HG03354 (cell line): Measurements from ENCODE around the gene UHRF1.

ENCODE experiments used
- ATAC-seq: cut with Tn5 transposase; IDR thresholded peaks from one replicate; pipeline ENCODE4 v1.9.1; 2021; ENCODE audit warnings: mild to moderate bottlenecking; ENCODE audit not compliant: unreplicated experiment, poor library complexity, severe bottlenecking

The UHRF1 gene

GRCh38 chr19:4985551-4985991 is 76.3 kb downstream of the UHRF1 start:
- ATAC-seq: no peak

GRCh38 chr19:4986056-4986455 is 76.8 kb downstream of the UHRF1 start:
- ATAC-seq: no peak

DNA sequence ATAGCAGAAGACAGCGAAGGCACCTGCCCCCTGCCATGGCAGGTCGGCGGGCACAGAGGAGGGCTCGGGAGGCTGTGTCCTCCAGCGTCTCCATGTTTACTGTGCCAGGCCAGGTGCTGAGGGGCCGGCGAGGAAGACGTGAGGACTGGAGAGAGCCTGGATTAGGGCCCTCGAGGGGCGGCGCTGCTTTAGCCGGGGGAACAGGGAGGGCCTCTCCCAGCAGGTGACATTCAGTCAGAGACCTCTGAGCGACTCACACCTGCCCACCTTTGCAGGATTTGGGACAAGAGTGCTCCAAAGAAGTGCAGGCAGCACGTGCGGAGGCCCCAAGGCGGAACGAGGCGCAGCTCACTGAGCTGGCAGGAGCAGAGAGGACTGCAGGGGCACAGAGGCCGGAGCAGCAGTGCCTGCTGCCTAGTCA is 77.2 kb downstream of the UHRF1 start:
- ATAC-seq: no peak

DNA sequence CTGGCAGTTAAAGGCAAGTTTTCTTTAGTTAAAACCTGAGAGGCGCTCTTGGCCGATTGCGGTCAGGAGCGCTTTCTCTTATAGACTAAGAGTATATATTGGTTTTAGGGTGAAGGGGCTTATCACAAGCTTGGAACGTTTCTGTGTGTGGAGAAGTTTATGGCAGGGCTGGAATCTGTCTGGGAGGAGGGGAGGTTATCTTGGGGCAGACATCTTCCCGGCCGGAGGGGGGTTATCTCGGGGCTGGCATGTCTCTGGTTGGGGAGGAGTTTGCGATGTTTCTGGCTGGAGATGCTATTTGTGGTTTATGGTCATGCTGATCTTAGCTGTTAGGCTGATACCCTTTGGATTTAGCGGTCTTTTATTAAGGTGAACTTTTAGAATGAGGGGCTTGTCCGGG is 78.0 kb downstream of the UHRF1 start:
- ATAC-seq: no peak

- no peak for ATAC-seq
Observed at GRCh38 chr19:4987692-4988370, 78.5 kb downstream of the UHRF1 start.

- no peak for ATAC-seq
Observed at GRCh38 chr19:4988770-4989251, 79.5 kb downstream of the UHRF1 start.

DNA sequence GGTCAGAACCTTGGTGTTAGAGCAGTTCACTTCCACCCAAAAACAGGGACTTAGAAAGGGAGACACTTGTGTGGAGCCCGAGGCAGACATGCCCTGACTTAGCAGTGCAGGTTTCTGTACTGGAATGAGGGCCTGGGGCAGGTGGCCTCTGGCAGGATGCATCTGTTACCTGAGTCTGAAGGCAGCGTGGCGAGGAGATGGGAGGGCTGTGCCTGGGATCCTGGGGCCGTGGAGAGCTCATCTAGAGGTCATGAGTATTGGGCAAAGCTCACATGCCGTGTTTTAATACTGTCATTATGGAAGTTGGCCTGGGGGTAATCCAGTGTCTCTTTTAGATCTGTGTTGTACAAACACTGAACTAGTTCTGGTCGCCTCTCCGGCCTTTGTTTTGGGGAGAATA is 81.0 kb downstream of the UHRF1 start:
- no peak for ATAC-seq

DNA sequence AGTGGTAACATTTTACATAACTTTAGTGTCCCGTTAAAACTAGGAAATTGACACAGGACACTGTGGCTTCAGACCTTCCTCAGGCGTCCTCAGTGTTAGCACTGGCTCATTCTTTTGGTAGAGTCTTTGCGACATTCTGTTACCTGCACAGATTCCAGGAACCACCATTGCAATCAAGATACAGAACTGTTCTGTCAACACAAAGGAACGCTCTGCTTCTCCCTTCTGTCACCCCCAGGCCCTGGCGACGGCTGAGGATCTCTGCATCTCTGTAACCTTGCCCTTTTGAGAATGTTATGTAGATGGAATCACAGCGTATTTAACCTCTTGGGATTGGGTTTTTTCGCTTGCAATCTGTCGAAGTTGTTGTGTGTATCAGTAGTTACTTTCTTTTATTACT is 82.2 kb downstream of the UHRF1 start:
- no peak for ATAC-seq

GRCh38 chr19:4991996-4992698 is 82.8 kb downstream of the UHRF1 start:
- no peak for ATAC-seq

DNA sequence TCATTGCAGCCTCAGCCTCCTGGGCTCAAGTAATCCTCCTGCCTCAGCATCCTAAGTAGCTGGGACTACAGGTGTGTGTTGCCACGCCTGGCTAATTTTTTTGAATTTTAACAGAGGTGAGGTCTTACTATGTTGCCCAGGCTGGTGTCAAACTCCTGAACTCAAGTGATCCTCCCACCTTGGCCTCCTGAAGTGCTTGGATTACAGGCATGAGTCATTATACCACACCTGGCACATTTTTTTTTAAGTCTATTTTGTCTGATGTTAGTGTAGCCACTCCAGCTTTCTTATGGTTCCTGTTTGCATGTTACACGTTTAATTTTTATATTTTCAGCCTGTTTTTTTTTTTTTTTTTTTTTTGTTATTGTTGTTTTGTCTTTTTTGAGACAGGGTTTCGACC is 84.4 kb downstream of the UHRF1 start:
- no peak for ATAC-seq

GRCh38 chr19:4996701-4997100 is 87.4 kb downstream of the UHRF1 start:
- no peak for ATAC-seq

DNA sequence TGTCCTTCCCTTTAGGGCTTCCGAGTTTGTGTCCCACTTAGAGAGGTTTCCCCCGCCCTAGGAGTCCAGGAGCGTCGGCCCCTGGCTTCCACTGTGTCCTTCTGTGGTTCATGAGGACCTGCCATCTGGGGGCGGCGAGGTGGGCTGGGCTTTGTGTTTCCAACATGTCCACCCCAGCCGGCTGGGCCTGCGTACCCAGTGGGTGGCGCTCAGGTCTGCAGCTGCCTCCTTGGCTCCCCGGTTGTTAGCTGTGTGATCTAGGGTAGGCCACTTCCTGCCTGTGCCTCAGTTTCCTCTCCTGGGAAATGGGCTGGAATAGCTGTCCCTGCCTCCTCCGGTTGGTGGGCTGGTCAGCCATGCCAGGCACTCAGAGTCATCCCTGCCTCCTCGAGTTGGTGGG is 88.0 kb downstream of the UHRF1 start:
- ATAC-seq: no peak

DNA sequence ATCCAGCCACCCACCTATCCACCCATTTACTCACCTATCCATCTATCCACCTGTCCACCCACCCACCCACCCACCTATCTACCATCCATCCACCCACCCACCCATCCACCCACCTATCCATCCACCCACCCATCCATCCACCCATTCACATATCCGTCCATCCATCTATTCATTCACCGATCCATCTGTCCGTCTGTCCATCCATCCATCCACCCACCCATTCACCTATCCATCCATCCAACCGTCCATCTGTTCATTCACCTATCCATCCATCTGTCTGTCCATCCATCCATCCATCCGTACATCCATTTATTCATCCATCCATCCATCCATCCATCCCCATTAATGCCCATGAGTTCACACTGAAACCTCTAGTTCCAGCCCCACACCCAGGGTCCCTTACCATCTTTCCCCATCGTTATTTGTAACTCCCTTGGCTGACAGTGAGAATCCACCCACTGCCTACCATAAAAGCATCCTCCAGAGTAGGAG is 90.9 kb downstream of the UHRF1 start:
- ATAC-seq: no peak

DNA sequence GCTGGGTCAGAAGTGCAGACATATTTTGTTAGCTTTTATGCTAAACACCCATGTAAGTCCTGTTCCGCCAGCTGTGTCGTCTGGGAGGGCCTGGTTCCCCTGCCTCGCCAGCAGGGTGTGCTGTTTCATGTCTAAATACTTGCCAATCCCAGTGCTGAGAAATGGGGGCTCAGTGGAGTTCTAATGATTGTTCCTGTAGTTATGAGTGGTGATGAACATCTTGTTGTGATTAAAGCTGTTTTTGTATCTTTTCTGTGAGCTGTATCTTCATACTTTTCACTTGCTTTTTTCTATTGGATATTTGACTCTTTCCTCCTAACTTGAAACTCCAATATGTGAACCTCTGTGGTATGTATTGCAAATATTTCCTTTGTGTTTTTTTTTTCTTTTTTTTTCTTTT is 92.3 kb downstream of the UHRF1 start:
- no peak for ATAC-seq

DNA sequence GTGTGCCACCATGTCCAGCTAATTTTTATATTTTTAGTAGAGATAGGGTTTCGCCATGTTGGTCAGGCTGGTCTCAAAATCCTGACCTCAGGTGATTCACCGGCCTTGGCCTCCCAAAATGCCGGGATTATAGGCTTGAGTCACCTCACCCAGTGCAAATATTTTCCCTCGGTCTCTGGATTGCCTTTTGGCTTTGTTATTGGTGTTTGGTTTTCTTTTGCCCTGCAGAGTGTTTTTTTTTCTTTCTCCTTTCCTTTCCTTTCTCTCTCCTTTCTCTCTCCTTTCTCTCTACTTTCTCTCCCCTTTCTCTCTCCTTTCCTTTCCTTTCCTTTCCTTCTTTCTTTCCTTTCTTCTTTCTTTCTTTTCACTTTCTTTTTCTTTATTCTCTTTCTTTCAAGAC is 92.8 kb downstream of the UHRF1 start:
- no peak for ATAC-seq

GRCh38 chr19:5003781-5004180 is 94.5 kb downstream of the UHRF1 start:
- no peak for ATAC-seq

GRCh38 chr19:5005096-5005495 is 95.8 kb downstream of the UHRF1 start:
- ATAC-seq: no peak

DNA sequence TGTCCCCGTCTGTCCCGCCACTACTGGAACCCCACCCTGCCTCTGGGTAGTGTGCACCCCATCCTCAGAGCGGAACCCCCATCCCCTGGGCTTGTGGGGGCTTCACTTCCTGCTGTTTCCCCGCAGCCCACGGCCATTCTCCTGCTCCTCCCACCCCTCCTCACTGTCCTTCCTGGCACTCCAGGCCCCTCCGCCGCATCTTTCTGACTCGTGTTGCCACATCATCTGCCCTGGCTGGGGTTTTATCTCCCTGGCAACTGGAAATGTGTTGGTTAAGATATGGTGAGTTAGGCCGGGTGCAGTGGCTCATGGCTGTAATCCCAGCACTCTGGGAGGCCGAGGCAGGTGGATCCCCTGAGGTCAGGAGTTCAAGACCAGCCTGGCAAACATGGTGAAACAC is 96.9 kb downstream of the UHRF1 start:
- no peak for ATAC-seq

- no peak for ATAC-seq
Observed at GRCh38 chr19:5006821-5007220, 97.5 kb downstream of the UHRF1 start.
